Activated T-cell treated with anti-CD3 and anti-CD28 coated beads for 1 hour (primary cell): Measurements from ENCODE around the gene RAB37.

Experiments
- DNase-seq: peaks from one replicate; pipeline ENCODE4 v3.0.0-alpha.2; 2020; ENCODE audit warnings: low read depth

RAB37 gene

GRCh38 chr17:74761419-74761818, 24.4 kb downstream of the RAB37 start:
- DNase-seq, result no peak

GRCh38 chr17:74761931-74762330, 24.9 kb downstream of the RAB37 start:
- no peak for DNase-seq

- no peak for DNase-seq
Measured at GRCh38 chr17:74763565-74764387, 26.7 kb downstream of the RAB37 start.

- DNase-seq, result no peak
Measured at GRCh38 chr17:74764751-74765286, 27.8 kb downstream of the RAB37 start.

GRCh38 chr17:74766413-74766812, 29.4 kb downstream of the RAB37 start:
- no peak for DNase-seq

GRCh38 chr17:74767111-74767516, 30.1 kb downstream of the RAB37 start:
- DNase-seq, result no peak

- DNase-seq, result no peak
Measured at GRCh38 chr17:74768069-74768762, 31.2 kb downstream of the RAB37 start.

- DNase-seq, result no peak
Measured at GRCh38 chr17:74768763-74769114, 31.7 kb downstream of the RAB37 start.

GRCh38 chr17:74769266-74769855, 32.3 kb downstream of the RAB37 start:
- no peak for DNase-seq

GRCh38 chr17:74769856-74770497, 32.9 kb downstream of the RAB37 start:
- DNase-seq, result no peak

GRCh38 chr17:74770498-74771318, 33.7 kb downstream of the RAB37 start:
- DNase-seq, result peak; percentile 74

GRCh38 chr17:74771319-74771914, 34.4 kb downstream of the RAB37 start:
- DNase-seq, result no peak

- DNase-seq, result no peak
Measured at GRCh38 chr17:74772053-74772452, 35.0 kb downstream of the RAB37 start.

GRCh38 chr17:74773414-74773813, 36.4 kb downstream of the RAB37 start:
- DNase-seq, result no peak

GRCh38 chr17:74773871-74774286, 36.8 kb downstream of the RAB37 start:
- DNase-seq, result no peak

GRCh38 chr17:74775409-74776043, 38.5 kb downstream of the RAB37 start:
- no peak for DNase-seq

GRCh38 chr17:74776044-74776962, 39.2 kb downstream of the RAB37 start, which contains the start of gene NAT9:
Gene NAT9 (minus strand): TSS chr17:74776345. CDS start chr17:74775698, 647 bp downstream.
- DNase-seq, result peak; percentile 100

- no peak for DNase-seq
Measured at GRCh38 chr17:74776990-74777389, 39.9 kb downstream of the RAB37 start.

- no peak for DNase-seq
Measured at GRCh38 chr17:74777901-74778515, 41.0 kb downstream of the RAB37 start.
